HG03175 (cell line): ENCODE data around the gene HACD2.
A peak's percentile ranks its signal among the peaks of the same experiment; 100 is the strongest.

ENCODE experiments used
- ATAC-seq: cut with Tn5 transposase; IDR thresholded peaks from one replicate; pipeline ENCODE4 v1.9.1; 2021; ENCODE audit warnings: mild to moderate bottlenecking, moderate library complexity; ENCODE audit not compliant: unreplicated experiment

HACD2 gene

GRCh38 chr3:123571973-123572365 lies 12.9 kb downstream of the HACD2 start:
- no peak for ATAC-seq

- no peak for ATAC-seq
These were observed 13.4 kb downstream of the HACD2 start for GRCh38 chr3:123571264-123571972.

GRCh38 chr3:123568875-123569274 lies 16.0 kb downstream of the HACD2 start:
- ATAC-seq, result no peak

- ATAC-seq, result no peak
These were observed 16.8 kb downstream of the HACD2 start for GRCh38 chr3:123568034-123568433.

- ATAC-seq, result no peak
These were observed 20.8 kb downstream of the HACD2 start for GRCh38 chr3:123564056-123564455.

- no peak for ATAC-seq
These were observed 22.3 kb downstream of the HACD2 start for GRCh38 chr3:123562547-123562946.

DNA sequence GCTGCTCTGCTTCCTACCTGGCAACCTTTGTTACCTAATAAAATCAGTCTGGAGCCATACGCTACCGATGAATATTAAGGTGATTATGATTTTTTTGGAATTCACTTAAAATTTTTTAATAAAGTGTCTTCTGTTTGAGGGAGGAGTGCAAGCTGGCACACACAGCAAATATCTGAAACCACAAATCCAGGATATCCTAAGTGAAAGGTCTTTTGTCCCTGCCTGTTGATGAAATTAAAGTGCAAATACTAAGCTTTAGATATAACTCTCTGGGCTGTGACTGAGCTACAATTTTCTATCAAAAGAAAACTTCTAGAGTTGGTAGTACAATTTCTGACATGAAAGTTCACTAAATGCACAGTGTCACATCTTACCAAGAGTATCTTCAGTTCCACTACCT lies 23.7 kb downstream of the HACD2 start:
- no peak for ATAC-seq

GRCh38 chr3:123559040-123559861 lies 25.6 kb downstream of the HACD2 start:
- ATAC-seq, result no peak

GRCh38 chr3:123553536-123553935 lies 31.3 kb downstream of the HACD2 start:
- ATAC-seq, result no peak

GRCh38 chr3:123552768-123553167 lies 32.1 kb downstream of the HACD2 start:
- no peak for ATAC-seq

DNA sequence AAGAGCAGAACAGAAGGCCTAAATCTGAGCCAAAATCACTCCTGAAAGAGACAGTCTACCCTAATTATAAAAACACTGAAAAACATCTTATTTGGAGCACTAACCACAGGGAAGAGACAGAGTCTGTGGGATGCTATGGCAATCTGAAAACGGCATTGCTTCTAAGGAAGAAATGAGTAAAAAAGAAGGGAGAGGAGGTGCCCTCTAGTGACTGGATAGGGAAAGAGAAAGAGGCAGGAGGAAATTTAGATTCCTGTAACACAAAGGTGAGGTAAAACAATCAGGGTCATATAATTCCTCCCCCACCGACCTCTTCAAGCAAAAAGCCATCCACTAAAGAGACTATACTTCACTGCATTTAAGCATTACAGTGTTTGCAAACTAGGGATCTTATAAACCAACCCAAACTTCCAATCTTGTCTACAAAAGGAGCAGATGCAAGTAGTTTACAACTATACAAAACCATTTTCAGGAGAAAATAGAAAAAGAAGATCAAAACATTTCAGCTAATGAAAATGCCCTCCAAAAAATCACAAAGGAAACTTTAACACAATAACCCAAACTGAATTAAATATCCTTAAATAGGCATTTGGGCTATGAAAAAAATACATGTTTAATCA lies 32.6 kb downstream of the HACD2 start:
- ATAC-seq, result no peak

DNA sequence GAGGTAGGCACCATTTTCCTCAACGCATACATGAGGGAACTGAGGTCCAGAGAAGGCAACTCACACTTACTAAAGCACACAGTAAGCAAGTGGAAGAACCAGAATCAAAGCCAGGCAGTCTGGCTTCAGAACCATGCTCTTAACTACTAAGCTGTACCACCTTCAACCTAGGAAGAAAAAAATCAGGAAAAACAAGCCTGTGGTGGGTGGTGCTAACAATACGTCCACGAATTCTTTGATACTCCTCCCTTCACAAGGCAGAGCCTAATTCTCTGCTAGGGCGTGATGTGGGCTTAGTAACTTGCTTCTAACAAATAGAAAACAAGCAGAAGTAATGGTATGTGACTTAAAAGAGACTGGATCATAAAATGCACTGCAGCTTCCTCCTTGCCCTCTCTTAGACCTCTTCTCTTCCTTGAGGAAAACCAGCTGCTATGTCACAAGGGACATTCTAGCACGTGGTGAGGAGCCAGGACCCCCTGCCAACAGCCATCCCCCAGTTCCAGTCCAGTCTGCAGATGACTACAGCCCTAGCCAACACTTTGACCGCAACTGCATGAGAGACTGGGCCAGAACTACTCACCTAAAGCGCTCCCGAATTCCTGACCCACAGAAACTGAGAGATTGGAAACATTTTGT lies 36.9 kb downstream of the HACD2 start:
- ATAC-seq, result no peak

GRCh38 chr3:123546133-123546755 lies 38.6 kb downstream of the HACD2 start:
- ATAC-seq, result no peak

GRCh38 chr3:123543950-123544349 lies 40.9 kb downstream of the HACD2 start:
- ATAC-seq, result no peak

- ATAC-seq, result no peak
These were observed 44.6 kb downstream of the HACD2 start for GRCh38 chr3:123540285-123540684.

DNA sequence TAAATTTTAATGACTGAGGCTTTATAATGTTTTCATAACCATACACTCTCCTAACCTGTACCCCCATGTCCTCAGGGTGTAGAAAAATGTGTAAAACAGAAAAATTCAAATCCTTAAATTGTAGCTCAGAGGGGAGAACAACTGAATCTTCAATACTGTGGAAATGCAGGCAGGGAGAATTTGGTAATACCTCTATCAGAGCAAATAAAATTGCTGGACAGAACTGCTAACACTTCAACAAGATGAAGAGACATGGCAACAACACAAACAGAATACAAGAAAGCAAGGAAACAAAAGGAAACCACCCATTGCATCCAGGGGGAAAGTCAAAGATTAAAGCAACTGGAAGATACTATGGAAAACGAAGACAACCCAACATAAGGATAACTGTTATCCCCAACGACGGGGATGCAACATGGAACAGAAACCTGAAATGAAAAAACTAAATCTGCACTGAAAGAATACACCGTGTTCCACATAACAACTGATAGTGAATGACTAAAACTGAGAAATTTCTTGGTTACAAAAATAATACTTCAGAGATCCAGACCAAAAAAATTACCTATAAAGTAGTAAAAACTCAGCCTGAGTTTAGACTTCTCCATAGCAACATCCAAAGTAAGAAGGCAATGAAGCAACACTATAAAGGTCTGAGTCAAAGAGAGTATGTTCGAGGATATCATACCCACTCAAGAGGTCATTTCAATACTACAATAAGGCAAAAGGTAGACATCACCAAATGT lies 48.5 kb downstream of the HACD2 start:
- ATAC-seq, result peak; percentile 84

- no peak for ATAC-seq
These were observed 49.3 kb downstream of the HACD2 start for GRCh38 chr3:123535580-123535979.

GRCh38 chr3:123534264-123534663 lies 50.6 kb downstream of the HACD2 start:
- no peak for ATAC-seq

GRCh38 chr3:123533554-123534159 lies 51.2 kb downstream of the HACD2 start:
- no peak for ATAC-seq

GRCh38 chr3:123528130-123528529 lies 56.7 kb downstream of the HACD2 start:
- no peak for ATAC-seq
